ENCODE measurements around the gene LASP1.

GRCh38 chr17:38969281-38969680 is 99.4 kb downstream of the LASP1 start:
- no peak for TF ChIP-seq POLR2A (IDR thresholded peaks at IDR 0.05)
- no peak for TF ChIP-seq CTCF (IDR thresholded peaks at IDR 0.05)
